Ascending aorta (tissue), 2 donors: ENCODE data around the gene XAGE1A. TPM values are rescaled to one million over a fixed set of nuclear protein-coding genes. Genes with fewer than 3 reads are reported as not detected.
"Not testable (repeated sequence)": the region's sequence is repeated elsewhere in the genome, so short reads cannot be mapped to it uniquely, and the experiment has no call there.

ENCODE experiments used
- DNase-seq, 2 donors: peaks; one replicate each; pipeline ENCODE4 v3.0.0-alpha.2; 2019; ENCODE audit warnings: low spot score in 2 of 2
- H3K27ac ChIP-seq, 2 donors: fragments of 200-600 bp; sonication (generic); one replicate each; pipeline ENCODE4 v1.5.1; 2016 to 2017; ENCODE audit warnings: mild to moderate bottlenecking in 1 of 2
- H3K27me3 ChIP-seq: fragments of 200-600 bp; sonication (generic); one replicate; pipeline ENCODE4 v1.5.1; 2017
- H3K36me3 ChIP-seq, 2 donors: fragments of 200-600 bp; sonication (generic); one replicate each; pipeline ENCODE4 v1.5.1; 2016
- H3K4me1 ChIP-seq, 2 donors: fragments of 200-600 bp; sonication (generic); one replicate each; pipeline ENCODE4 v1.5.1; 2016 to 2017; ENCODE audit warnings: mild to moderate bottlenecking in 1 of 2
- H3K4me3 ChIP-seq, 2 donors: fragments of 200-600 bp; sonication (generic); one replicate each; pipeline ENCODE4 v1.5.1; 2016 to 2017; ENCODE audit warnings: mild to moderate bottlenecking in 1 of 2
- H3K9me3 ChIP-seq, 2 donors: fragments of 200-600 bp; sonication (generic); one replicate each; pipeline ENCODE4 v1.5.1; 2016
- CTCF ChIP-seq, 3 experiments: fragments of 200-600 bp in 2 of 3; fragments of 450-650 bp in 1 of 3; sonication (generic) in 2 of 3; IDR thresholded peaks; one replicate each; pipeline ENCODE4 v1.5.1; 2016 to 2019; ENCODE audit warnings: antibody characterized with exemption in 3 of 3, mild to moderate bottlenecking in 1 of 3, moderate library complexity in 1 of 3
- intact Hi-C: fragments of 100-400 bp; cut with DNase I; formaldehyde crosslinking; loops from one replicate; pipeline ENCODE4 v1.15.1; 2023
- total RNA-seq: library from RNA; depleted of rRNA; stranded (reverse); fragments of >200 nt; gene quantifications from one replicate; pipeline ENCODE4 v1.1.0, GENCODE V29; 2016

The XAGE1A gene
- total RNA-seq, 1 donor from 2014 or later: not detected

- H3K27ac ChIP-seq, H3K9me3 ChIP-seq, H3K27me3 ChIP-seq, H3K4me1 ChIP-seq, intact Hi-C loops, DNase-seq, H3K36me3 ChIP-seq, H3K4me3 ChIP-seq: not testable (repeated sequence)
Observed at GRCh38 chrX:52541051-52541450, 45.4 kb downstream of the XAGE1A start.

- DNase-seq: no peak
- intact Hi-C loops: no loop called here
- no peak for TF ChIP-seq CTCF (IDR thresholded peaks at IDR 0.05)
- H3K4me1 ChIP-seq: no peaks in the 10 kb centered on the region
- no peak overlapping the region for H3K27ac ChIP-seq
- H3K4me3 ChIP-seq: no peak overlapping the region
- no peaks in the 10 kb centered on the region for H3K9me3 ChIP-seq
- H3K27me3 ChIP-seq: no peaks in the 10 kb centered on the region
- no peaks in the 10 kb centered on the region for H3K36me3 ChIP-seq
Observed at GRCh38 chrX:52542311-52542710, 46.7 kb downstream of the XAGE1A start.

GRCh38 chrX:52544147-52544840, 48.7 kb downstream of the XAGE1A start:
- H3K4me1 ChIP-seq: no peaks in the 10 kb centered on the region
- DNase-seq: no peak
- H3K9me3 ChIP-seq: no peaks in the 10 kb centered on the region
- intact Hi-C loops: no loop called here
- TF ChIP-seq CTCF (IDR thresholded peaks at IDR 0.05): no peak
- H3K27ac ChIP-seq: no peak overlapping the region
- no peaks in the 10 kb centered on the region for H3K27me3 ChIP-seq
- H3K36me3 ChIP-seq: no peaks in the 10 kb centered on the region
- H3K4me3 ChIP-seq: no peak overlapping the region

- H3K4me3 ChIP-seq, H3K36me3 ChIP-seq, DNase-seq, H3K27me3 ChIP-seq, intact Hi-C loops, H3K4me1 ChIP-seq, H3K27ac ChIP-seq, H3K9me3 ChIP-seq: not testable (repeated sequence)
Observed at GRCh38 chrX:52548769-52549168, 53.2 kb downstream of the XAGE1A start.

Other genes starting within 250 kb of the XAGE1A start
- gene XAGE2, start 126.8 kb upstream of the XAGE1A start, total RNA-seq: not detected
- gene XAGE1B, start 21.3 kb downstream of the XAGE1A start, total RNA-seq: not detected
- not detected for gene SSX7, start 159.1 kb downstream of the XAGE1A start, total RNA-seq
- not detected for gene SSX2, start 211.4 kb downstream of the XAGE1A start, total RNA-seq